Mononuclear cell (primary cell): ENCODE measurements around the gene SLC6A6. TPM values are rescaled to one million over a fixed set of nuclear protein-coding genes. Genes with fewer than 3 reads are reported as not detected.
"Not testable (repeated sequence)": the region's sequence is repeated elsewhere in the genome, so short reads cannot be mapped to it uniquely, and the experiment has no call there.

ENCODE experiments used
- H3K27me3 ChIP-seq: 2 replicates; pipeline ENCODE4 v1.6.0; 2011; ENCODE audit warnings: low read length, control low read depth; ENCODE audit not compliant: insufficient read depth
- H3K4me1 ChIP-seq: 2 replicates; pipeline ENCODE4 v1.5.1; 2011; ENCODE audit warnings: mild to moderate bottlenecking, low read length, control low read depth; ENCODE audit not compliant: insufficient read depth
- H3K4me3 ChIP-seq: 2 replicates; pipeline ENCODE4 v1.5.1; 2011; ENCODE audit warnings: mild to moderate bottlenecking, low read length, moderate library complexity
- H3K9me3 ChIP-seq: 2 replicates; pipeline ENCODE4 v1.5.1; 2011; ENCODE audit warnings: low read depth, mild to moderate bottlenecking, control low read depth, low read length
- total RNA-seq: library from RNA; depleted of rRNA; stranded (reverse); fragments of >200 nt; gene quantifications from one replicate; pipeline ENCODE4 v1.2.3, GENCODE V29; 2012

Gene SLC6A6
- total RNA-seq, 1 donor: 53.7 TPM

DNA sequence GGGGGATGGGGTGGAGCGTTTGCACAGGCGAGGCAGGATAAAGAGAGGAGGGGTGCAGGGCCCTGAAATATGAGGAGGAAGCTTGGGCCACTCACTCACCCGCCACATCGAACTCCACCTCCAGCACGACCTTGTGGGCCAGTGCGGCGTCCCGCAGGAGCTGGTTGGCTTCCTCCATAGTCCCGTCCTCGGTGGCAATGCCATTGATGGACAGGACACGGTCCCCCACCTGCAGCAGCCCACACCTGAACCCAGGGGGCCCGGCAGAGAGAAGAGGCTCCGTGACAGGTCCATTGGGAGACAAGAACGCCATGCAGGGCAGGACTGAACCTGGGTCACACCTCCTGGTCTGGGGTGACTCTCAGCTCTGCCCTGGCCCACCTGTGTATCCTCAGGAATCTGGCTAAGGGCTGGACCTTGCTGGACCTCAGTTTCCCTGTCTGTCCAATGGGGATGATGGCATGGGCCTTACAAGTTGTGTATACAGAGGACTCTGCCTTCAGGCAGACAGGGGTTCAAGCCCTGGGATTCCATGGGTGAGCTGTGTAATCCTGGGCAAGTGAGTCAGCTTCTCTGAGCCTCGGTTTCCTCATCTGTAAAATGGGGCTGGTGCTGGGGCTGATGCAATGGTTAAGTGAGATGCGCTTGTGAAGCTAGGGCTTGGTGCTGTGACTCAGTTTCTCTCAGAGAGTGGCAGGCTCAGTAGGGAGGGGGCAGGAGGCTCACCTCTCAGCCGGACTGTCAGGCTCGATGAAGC, 111.3 kb downstream of the SLC6A6 start:
- Histone ChIP-seq H3K9me3 (no peaks in the 10 kb centered on the region), H3K27me3 (no peaks in the 10 kb centered on the region), H3K4me3 (no peak overlapping the region), H3K4me1 (no peaks in the 10 kb centered on the region)

GRCh38 chr3:14514323-14514720, 111.9 kb downstream of the SLC6A6 start:
- Histone ChIP-seq H3K27me3 (no peaks in the 10 kb centered on the region), H3K9me3 (no peaks in the 10 kb centered on the region), H3K4me3 (no peak overlapping the region), H3K4me1 (no peaks in the 10 kb centered on the region)

DNA sequence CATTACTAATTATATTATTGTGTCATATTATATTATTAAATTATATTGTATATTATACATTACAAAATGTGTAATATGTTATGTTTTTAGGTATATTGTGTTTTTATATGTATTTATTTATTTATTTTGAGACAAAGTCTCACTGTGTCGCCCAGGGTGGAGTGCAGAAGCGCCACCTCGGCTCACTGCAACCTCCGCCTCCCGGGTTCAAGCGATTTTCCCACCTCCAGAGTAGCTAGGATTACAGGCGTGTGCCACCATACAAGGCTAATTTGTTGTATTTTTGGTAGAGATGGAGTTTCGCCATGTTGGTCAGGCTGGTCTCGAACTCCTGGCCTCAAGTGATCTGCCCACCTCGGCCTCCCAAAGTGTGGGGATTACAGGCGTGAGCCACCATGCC, 113.1 kb downstream of the SLC6A6 start:
- not testable (repeated sequence) for H3K9me3 ChIP-seq, H3K4me3 ChIP-seq, H3K4me1 ChIP-seq, H3K27me3 ChIP-seq

- no peaks in the 10 kb centered on the region for H3K9me3 ChIP-seq
- no peaks in the 10 kb centered on the region for H3K4me1 ChIP-seq
- no peaks in the 10 kb centered on the region for H3K27me3 ChIP-seq
- H3K4me3 ChIP-seq: no peak overlapping the region
These were observed 114.4 kb downstream of the SLC6A6 start for GRCh38 chr3:14516738-14517345.

GRCh38 chr3:14517601-14518431, 115.4 kb downstream of the SLC6A6 start:
- H3K9me3 ChIP-seq: no peaks in the 10 kb centered on the region

GRCh38 chr3:14518432-14518802, 116.0 kb downstream of the SLC6A6 start:
- no peaks in the 10 kb centered on the region for H3K27me3 ChIP-seq
- H3K9me3 ChIP-seq: no peaks in the 10 kb centered on the region
- no peak overlapping the region for H3K4me3 ChIP-seq
- H3K4me1 ChIP-seq: no peaks in the 10 kb centered on the region

More at GRCh38 chr3:14517601-14518431, 115.4 kb downstream of the SLC6A6 start:
- Histone ChIP-seq H3K4me1 (no peaks in the 10 kb centered on the region), H3K27me3 (no peaks in the 10 kb centered on the region), H3K4me3 (no peak overlapping the region)

GRCh38 chr3:14518893-14519292, 116.5 kb downstream of the SLC6A6 start:
- H3K27me3 ChIP-seq: no peaks in the 10 kb centered on the region
- no peak overlapping the region for H3K4me3 ChIP-seq
- H3K9me3 ChIP-seq: no peaks in the 10 kb centered on the region
- H3K4me1 ChIP-seq: no peaks in the 10 kb centered on the region

DNA sequence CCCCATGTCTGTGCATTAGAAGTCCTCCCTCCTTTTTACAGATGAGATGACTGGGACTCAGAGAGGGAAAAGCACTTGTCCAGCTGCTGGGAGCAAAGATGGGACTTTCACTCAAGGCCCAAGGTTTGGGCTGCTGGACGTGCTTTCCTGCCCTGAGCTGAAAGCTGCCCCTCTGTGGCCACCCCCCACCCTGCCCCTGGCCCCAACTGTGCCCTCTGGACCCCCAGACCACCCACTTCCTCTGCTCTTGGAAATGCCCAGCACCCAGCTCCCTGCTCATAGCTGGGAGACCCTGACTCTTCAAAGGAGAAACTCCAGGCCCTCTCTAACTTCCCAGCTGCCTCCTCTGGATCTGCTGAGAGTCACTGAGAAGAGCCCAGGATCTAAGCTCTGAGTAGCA, 117.0 kb downstream of the SLC6A6 start:
- Histone ChIP-seq H3K4me1 (no peaks in the 10 kb centered on the region), H3K4me3 (no peak overlapping the region), H3K27me3 (no peaks in the 10 kb centered on the region), H3K9me3 (no peaks in the 10 kb centered on the region)

DNA sequence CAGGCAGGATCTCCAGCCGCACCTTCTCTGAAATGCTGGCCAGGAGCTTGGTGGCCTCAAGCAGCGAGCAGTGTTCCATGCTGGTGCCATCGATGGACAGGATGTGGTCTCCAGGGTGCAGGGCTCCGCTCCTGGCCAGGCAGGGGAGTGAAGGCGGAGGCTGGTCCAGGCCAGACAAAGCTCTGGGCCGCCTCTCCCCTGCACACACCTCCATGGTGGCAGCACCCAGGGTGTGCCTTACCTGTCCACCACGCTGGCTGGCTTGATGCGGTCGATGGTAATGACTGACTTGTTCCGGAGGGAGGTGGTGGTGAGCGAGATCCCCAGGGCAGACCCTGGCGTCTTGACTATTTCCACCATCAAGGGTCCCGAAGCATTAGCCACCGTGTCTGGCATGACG, 117.7 kb downstream of the SLC6A6 start:
- H3K27me3 ChIP-seq: no peaks in the 10 kb centered on the region
- no peaks in the 10 kb centered on the region for H3K9me3 ChIP-seq
- H3K4me1 ChIP-seq: no peaks in the 10 kb centered on the region

GRCh38 chr3:14520967-14521366, 118.6 kb downstream of the SLC6A6 start:
- Histone ChIP-seq H3K4me1 (no peaks in the 10 kb centered on the region), H3K27me3 (no peaks in the 10 kb centered on the region), H3K9me3 (no peaks in the 10 kb centered on the region), H3K4me3 (no peak overlapping the region)

More for the DNA sequence above, 117.7 kb downstream of the SLC6A6 start:
- no peak overlapping the region for H3K4me3 ChIP-seq

DNA sequence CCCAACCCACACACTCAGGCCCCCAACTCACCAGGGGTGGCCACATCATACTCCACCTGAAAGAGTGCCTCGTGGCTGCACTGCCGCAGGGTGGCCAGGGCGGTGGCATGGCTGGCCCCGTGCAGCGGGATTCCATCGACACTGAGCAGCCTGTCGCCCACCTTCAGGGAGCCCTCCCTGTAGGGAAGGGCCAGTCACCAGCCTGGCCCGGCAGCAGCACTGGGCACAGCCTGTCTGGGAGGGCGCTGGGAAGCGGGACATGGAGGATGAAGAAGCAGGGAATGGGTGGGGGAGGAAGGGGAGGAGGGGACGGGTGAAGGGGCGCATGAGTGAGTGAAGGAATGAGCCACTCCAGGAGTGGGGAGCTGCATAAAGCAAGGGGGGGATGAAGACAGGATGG, 119.2 kb downstream of the SLC6A6 start:
- no peaks in the 10 kb centered on the region for H3K27me3 ChIP-seq
- no peaks in the 10 kb centered on the region for H3K4me1 ChIP-seq
- no peak overlapping the region for H3K4me3 ChIP-seq
- no peaks in the 10 kb centered on the region for H3K9me3 ChIP-seq

GRCh38 chr3:14522129-14522691, 119.8 kb downstream of the SLC6A6 start:
- H3K4me1 ChIP-seq: no peaks in the 10 kb centered on the region
- H3K9me3 ChIP-seq: no peaks in the 10 kb centered on the region
- H3K27me3 ChIP-seq: no peaks in the 10 kb centered on the region
- H3K4me3 ChIP-seq: no peak overlapping the region

DNA sequence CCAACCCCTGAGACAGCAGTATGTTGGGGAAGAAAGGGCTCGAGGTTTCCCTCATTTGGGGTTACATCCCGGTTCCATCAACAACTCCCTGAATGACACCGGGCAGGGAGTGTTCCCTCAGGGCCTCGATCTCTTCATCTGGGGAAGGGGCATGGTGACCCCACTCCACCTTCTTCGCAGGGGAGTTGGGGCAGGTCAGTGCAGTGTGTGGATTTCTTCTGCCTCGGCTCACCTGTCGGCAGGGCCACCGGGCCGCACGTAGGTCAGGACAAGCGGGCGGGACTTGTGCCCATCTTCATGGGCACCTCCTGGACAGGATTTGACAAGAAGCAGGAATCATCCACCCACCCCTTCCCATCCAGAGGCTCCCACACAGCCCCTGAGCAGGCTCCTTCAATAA, 120.4 kb downstream of the SLC6A6 start:
- Histone ChIP-seq H3K4me1 (no peaks in the 10 kb centered on the region), H3K9me3 (no peaks in the 10 kb centered on the region), H3K27me3 (no peaks in the 10 kb centered on the region), H3K4me3 (no peak overlapping the region)

- no peaks in the 10 kb centered on the region for H3K9me3 ChIP-seq
- H3K4me1 ChIP-seq: no peaks in the 10 kb centered on the region
- no peak overlapping the region for H3K4me3 ChIP-seq
- no peaks in the 10 kb centered on the region for H3K27me3 ChIP-seq
These were observed 121.4 kb downstream of the SLC6A6 start for GRCh38 chr3:14523792-14524191.

DNA sequence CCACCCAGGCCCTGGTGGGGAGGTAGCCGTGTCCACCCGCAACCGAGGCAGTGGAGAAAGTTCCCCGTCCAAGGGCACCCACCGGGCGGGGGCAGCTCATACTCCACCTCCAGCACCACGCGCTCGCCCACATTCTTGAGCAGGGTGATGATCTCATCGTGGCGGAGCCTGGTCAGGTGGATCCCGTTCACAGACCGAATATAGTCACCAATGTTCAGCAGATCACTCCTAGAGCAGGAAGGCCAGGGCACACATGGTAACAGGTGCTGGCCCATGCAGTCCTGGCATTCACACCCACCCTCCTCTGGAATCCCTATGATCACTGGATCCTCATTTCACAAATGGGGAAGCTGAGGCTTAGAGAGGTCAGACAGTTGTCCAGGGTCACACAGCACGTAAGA, 121.9 kb downstream of the SLC6A6 start:
- Histone ChIP-seq H3K9me3 (no peaks in the 10 kb centered on the region), H3K4me3 (no peak overlapping the region), H3K4me1 (no peaks in the 10 kb centered on the region), H3K27me3 (no peaks in the 10 kb centered on the region)
